Upper lobe of left lung (tissue), 4 donors: ENCODE data around the gene TP53AIP1.

Experiments
- POLR2AphosphoS5 ChIP-seq, 2 donors: sonication (generic); formaldehyde crosslinking; IDR thresholded peaks; one replicate each; pipeline ENCODE4 v1.5.1; 2017; ENCODE audit warnings: antibody characterized with exemption in 2 of 2
- TF ChIP-seq, protein P1 (sequence below), 6 experiments: fragments of 450-650 bp in 4 of 6; fragments of 200-600 bp in 2 of 6; sonication (generic) in 2 of 6; IDR thresholded peaks; one replicate each; pipeline ENCODE4 v1.5.1; 2016 to 2019; ENCODE audit warnings: antibody characterized with exemption in 6 of 6

DNA sequence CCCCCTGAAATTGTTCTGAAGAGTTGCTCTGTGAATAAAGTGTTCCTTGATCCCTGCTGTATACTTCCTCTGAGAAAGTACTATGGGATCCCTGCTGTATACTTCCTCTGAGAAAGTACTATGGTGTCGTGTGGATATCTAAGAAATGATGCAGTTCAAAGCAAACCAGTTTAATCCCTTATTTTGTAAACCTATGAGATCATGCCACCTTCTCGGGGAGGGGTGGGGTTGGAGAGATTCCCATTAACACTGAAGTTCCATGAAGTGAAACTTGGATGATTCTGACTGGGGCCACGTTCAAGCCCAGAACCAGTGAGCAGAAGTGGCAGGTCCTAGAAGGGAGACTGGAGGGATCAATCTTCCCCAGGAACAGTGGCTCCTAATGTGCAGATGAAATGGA, 13.0 kb upstream of the TP53AIP1 start:
- TF ChIP-seq POLR2AphosphoS5 (IDR thresholded peaks at IDR 0.05) = no peak
- TF ChIP-seq, protein P1, sequence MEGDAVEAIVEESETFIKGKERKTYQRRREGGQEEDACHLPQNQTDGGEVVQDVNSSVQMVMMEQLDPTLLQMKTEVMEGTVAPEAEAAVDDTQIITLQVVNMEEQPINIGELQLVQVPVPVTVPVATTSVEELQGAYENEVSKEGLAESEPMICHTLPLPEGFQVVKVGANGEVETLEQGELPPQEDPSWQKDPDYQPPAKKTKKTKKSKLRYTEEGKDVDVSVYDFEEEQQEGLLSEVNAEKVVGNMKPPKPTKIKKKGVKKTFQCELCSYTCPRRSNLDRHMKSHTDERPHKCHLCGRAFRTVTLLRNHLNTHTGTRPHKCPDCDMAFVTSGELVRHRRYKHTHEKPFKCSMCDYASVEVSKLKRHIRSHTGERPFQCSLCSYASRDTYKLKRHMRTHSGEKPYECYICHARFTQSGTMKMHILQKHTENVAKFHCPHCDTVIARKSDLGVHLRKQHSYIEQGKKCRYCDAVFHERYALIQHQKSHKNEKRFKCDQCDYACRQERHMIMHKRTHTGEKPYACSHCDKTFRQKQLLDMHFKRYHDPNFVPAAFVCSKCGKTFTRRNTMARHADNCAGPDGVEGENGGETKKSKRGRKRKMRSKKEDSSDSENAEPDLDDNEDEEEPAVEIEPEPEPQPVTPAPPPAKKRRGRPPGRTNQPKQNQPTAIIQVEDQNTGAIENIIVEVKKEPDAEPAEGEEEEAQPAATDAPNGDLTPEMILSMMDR (IDR thresholded peaks at IDR 0.05) = no peak
